Activated naive CD4-positive, alpha-beta T cell treated with Interleukin-2 at 50 U/mL for 16 hours (primary cell): Measurements from ENCODE around the gene SIN3B.

Experiments used
- DNase-seq: peaks from one replicate; pipeline ENCODE4 v3.0.0-alpha.2; 2020

SIN3B gene

DNA sequence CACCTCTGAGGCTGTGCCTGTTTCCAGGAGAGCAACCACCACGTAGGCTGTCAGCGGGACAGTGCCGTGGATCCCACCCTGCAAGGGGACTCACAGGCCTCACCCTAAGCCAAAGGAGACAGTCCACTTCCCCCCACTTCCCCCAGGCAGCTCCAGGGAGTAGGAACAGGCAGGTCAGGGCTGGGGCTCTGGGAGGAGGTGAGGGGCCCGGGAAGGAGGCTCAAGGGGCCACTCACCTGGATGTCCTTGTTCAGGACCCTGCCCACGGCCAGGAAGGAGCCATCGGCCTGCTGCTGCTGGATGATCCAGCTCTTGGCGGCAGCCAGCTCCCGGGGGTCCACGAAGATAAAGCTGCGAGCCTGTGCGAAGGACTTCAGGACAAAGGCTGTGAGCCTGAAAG is 85.2 kb downstream of the SIN3B start:
- no peak for DNase-seq

DNA sequence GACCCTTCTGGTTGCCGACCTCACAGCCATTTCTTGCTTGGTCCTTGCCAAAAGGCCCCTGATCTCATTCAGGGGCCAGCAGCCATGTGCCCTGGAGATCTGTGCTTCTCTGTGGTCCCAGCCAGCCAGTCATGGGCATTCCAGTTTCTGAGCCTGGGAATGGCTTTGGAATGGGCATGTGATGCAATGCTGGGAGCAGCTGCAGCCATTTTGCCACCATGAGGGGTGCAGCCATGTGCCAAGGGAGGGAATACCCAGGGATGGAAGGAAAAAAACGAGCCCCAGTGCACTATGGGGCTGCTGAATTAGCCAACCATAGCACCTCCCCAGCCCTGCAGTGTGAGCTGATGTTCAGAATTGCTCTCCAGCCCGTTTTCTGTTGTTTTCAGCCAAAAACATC is 85.9 kb downstream of the SIN3B start:
- no peak for DNase-seq

DNA sequence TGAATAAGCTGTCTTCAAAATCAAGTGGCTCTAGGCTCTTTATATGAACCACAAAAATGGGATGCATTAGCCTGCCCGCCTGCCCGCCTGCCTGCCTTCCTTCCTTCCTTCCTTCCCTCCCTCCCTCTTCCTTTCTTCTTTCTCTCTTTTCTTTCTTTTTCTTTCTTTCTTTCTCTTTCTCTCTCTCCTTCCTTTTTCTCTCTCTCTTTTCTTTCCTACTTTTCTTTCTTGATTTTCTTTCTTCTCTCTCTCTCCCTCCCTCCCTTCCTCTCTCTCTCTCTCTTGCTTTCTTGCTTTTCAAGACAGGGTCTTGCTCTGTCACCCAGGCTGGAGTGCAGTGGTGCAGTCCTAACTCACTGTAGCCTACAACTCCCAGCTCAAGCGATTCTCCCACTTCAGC is 86.5 kb downstream of the SIN3B start:
- DNase-seq, result no peak

DNA sequence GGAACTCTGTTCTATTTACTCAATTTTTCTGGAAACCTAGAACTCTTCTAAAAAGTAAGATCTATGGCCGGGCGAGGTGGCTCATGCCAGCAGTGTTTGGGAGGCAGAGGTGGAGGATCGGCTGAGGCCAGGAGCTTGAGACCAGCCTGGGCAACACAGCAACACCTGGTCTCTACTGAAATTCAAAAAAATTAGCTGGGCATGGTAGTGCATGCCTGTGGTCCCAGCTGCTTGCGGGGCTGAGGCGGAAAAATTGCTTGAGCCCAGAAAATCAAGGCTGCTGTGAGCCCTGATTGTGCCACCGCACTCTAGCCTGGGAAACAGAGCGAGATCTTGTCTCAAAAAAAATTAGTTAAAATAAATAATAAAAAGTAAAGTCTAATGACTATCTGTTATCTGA is 88.2 kb downstream of the SIN3B start:
- no peak for DNase-seq

DNA sequence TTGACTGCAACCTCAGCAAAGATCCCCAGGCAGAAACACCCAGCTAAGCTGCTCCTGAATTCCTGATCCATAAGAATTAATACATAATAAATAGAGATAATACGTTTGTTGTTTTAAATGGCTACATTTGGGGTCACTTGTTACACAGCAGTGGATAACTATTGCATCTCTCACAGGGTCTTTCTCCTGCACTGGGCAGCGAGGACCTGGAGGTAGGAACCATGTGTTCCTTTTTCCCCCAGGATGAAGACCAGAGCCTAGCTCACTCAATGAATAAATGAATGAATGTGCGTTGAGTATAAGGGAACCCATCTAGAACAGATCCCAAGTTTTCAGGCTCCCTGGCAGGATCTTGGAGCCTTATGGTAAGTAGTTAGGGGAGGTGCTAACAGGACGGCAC is 90.3 kb downstream of the SIN3B start:
- DNase-seq, result no peak

DNA sequence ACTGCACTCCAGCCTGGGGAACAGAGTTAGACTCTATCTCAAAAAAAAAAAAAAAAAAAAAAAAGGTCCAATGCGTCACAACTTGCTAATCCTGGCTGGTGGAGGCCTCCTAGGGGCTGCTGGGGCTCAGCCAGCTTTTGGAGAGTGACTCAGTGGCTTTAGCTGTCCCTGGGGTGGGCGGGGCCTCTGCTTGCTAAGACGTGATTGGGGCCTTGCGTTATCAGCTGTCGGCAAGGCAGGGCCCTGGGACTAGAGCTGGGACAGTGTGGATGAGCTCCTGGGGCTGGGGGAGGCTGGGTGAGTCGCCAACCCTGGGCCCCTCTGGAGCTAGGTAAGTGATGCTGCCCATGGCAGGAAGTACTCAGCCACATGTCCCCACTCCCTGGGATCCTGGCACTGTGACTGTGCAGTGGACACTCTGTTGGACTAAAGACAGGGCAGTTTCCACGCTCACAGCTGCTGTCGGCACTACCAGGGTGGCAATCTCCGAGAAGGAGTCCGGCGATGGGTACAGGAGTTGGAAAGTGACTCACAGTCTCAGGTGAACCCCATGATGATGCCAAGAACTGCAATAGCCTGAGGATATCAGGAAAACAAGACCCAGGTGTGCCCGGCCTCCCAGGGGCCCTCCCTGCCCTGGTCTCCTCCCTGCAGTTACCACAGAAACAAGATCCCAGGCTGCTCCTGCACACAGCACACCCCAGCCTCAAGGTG is 91.8 kb downstream of the SIN3B start:
- DNase-seq, result no peak

DNA sequence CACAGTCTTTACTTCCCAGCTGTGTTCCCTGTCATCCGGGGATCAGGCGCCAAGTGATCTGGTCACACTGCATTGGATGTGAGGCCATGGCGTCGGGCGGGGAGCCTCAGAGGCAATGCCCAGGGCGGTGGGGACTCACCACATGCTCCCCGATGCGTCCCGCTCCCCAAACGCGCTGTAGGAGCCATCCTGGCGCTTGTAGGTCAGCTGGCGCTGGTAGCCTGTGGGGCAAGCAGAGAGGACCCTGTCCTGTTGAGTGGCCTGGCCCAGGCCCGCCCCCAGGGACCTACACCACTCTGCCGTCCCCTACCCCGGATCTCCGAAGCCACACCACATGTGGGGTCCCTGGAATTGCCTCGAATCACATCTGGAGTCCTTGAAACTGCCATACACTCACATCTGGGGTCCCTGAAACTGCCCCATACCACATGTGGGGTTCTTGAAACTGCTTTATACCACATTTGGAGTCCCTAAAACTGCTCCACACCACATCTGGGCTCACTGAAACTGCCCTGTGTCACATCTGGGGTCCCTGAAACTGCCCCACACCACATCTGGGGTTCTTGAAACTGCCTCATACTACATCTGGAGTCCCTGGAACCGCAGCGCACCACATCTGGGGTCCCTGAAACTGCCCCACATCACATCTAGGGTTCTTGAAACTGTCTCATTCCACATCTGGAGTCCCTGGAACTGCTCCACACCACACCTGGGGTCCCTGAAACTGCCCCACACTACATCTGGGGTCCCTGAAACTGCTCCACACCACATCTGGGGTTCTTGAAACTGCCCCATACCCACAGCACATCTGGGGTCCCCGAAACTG is 92.8 kb downstream of the SIN3B start:
- DNase-seq, result no peak

DNA sequence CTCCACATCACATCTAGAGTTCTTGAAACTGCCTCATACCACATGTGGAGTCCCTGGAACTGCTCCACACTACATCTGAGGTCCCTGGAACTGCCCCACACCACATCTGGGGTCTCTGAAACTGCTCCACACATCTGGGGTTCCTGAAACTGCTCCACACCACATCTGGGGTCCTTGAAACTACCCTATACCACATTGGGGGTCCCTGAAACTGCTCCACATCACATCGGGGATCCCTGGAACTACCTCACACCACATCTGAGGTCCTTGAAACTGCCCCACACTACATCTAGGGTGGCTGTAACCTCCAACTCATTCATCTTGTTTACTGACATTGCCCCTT is 93.4 kb downstream of the SIN3B start:
- no peak for DNase-seq

DNA sequence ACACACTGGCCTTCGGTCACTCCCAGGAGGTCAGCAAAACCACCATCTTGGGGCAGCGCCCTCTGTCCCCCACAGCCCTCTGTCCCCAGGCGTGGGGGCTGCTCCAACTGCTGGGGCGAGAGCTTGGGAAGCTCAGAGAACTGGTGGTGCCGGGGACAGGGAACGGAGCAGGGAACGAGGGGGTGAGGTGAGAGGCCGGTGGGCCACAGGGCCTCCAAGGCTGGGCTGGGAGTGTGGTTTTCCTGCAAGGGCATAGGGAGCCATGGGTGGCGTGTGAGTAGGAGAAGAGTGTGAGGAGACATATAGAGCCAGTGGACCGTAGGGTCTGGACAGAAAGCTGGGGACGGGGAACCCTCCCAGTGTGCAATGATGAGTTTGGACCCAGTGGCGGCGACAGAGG is 93.8 kb downstream of the SIN3B start:
- no peak for DNase-seq

DNA sequence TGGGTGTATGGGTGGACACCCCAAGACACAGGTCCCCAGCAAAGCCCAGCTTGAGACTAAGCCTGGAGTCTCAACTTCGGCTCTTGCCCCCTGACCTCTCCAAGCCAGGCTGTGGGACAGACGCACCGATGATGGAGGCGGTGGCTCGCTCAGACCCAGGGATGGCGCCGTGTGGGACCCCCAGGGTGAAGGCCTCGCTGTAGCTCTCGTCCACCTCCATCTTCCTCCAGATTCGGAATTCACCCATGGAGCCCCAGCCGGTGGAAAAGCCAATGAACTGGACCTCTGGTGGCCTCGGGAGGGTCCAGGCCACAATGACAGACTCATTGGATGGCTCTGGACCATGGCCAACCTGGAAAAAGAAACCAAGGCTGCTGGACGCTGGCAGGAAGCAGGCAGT is 98.7 kb downstream of the SIN3B start:
- no peak for DNase-seq

DNA sequence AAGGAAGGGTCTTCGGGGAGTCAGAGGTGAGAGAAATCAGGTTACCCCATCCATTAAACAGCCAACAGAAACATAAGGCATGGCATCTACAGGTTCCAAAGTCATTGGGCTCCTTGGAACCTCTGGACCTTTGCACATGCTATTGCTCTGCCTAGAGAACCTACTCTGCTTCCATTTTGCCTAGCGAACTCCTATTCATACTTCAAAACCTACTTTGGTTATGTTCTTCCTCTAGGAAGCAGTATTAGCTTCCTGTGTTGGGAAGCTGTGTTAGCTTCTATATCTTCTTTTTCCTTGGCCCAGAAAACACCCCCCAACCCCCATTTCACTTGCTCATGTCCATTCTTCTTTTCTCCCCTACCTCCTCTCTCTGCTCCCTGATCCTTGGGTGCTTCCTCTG is 99.2 kb downstream of the SIN3B start:
- no peak for DNase-seq

DNA sequence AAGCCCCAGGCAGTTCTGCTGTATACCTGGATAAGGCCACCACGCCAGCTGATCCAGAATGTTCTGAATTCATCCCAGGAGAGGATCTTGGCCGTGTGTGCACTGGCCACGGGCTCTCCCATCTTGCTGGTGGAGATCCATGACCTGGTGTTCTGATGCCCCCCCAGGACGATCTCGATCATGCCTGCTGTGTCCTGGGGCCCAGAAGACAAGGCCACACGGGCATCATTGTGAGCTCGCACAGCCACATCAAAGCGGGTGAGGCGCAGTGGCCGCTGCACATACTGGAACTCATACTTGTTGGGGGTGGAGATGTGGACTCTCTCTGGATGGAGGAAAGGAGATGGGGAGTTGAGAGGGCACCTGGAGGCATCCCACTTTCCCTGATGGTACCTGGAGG is 99.7 kb downstream of the SIN3B start:
- no peak for DNase-seq
